ENCODE measurements around the gene WDR53. TPM values are rescaled to one million over a fixed set of nuclear protein-coding genes. Genes with fewer than 3 reads are reported as not detected.
"Not testable (repeated sequence)": the region's sequence is repeated elsewhere in the genome, so short reads cannot be mapped to it uniquely, and the experiment has no call there.

WDR53 gene
- total RNA-seq, 1 experiment from 2014 or later = 25.1 TPM

GRCh38 chr3:196559826-196560225 is 8.5 kb downstream of the WDR53 start:
- peak; percentile 66 for DNase-seq (ENCODE audit: low read depth)

- DNase-seq (ENCODE audit: low read depth) = no peak
These were observed 9.9 kb downstream of the WDR53 start for GRCh38 chr3:196558476-196558875.

DNA sequence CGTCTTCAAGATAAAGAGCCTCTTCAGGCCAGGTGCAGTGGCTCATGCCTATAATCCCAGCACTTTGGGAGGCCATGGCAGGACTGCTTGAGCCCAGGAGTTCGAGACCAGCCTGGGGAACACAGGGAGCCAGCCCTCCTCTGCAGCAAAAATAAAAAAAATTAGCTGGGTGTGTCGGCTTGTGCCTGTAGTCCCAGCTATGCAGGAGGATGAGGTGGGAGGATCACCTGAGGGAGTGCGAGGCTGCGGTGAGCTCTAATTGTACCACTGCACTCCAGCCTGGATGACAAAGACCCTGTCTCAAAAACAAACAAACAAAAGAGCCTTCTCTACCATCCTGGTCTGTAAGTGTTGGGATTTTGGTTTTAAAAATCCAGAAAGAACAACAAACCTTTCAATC is 11.1 kb downstream of the WDR53 start:
- no peak for DNase-seq (ENCODE audit: low read depth)

- DNase-seq (ENCODE audit: low read depth) = no peak
These were observed 13.1 kb downstream of the WDR53 start for GRCh38 chr3:196555295-196555694.

GRCh38 chr3:196554205-196554604 is 14.1 kb downstream of the WDR53 start:
- DNase-seq (ENCODE audit: low read depth) = no peak

- DNase-seq (ENCODE audit: low read depth) = no peak
These were observed 14.8 kb downstream of the WDR53 start for GRCh38 chr3:196553551-196553950.

- DNase-seq (ENCODE audit: low read depth) = no peak
These were observed 16.1 kb downstream of the WDR53 start for GRCh38 chr3:196552253-196552652.

- DNase-seq (ENCODE audit: low read depth) = not testable (repeated sequence)
These were observed 18.2 kb downstream of the WDR53 start for GRCh38 chr3:196550172-196550571.

DNA sequence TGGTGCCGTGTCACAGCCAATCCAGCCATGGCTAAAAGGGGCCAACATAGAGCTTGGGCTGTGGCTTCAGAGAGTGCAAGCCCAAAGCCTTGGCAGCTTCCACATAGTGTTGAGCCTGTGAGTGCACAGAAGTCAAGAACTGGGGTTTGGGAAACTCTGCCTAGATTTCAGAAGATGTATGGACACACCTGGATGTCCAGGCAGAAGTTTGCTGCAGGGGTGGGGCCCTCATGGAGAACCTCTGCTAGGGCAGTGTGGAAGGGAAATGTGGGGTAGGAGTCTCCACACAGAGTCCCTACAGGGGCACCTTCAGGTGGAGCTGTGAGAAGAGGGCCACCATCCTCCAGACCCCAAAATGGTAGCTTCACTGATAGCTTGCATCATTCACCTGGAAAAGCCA is 19.0 kb downstream of the WDR53 start:
- not testable (repeated sequence) for DNase-seq (ENCODE audit: low read depth)

DNA sequence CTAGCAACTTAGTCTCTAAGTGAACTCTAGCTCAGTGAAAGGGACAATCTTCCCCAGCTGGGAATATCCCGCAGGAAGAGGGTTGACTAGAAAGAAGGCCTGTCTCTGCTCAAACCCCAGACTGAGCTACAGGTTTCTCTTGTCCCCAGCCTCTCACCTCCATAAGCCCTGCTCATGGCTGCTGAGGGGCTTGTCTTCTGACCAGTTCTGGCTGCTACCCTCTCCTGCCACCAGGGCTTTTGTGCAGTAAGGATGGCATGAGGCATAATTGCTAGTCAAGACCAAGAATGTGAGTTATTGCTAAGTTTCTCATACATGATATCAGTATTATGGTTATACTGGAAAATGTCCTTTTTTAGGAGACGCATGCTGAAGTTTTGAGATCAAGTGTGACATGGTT is 21.3 kb downstream of the WDR53 start:
- DNase-seq (ENCODE audit: low read depth) = no peak

- DNase-seq (ENCODE audit: low read depth) = no peak
These were observed 21.8 kb downstream of the WDR53 start for GRCh38 chr3:196546537-196546936.

DNA sequence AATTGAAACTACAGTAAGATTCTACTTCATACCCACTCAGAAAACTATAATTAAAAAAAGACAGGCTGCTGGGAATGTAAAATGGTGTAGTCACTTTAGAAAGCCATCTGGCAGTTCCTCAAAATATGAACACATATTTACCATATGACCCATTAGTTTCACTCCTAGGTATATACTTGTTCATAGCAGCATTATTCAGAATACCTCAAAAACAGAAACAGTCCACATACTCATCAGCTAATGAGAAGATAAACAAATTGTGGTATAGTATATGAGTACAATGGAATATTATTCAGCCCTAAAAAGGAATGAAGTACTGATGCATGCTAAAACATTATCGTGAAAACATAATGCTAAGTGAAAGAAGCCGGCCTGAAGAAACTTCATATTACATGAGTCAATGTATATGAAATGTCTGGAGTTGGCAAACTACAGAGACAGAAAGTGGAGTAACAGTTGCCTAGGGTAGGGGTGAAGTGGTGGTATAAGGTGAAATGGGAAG is 23.8 kb downstream of the WDR53 start:
- DNase-seq (ENCODE audit: low read depth) = no peak

GRCh38 chr3:196541684-196542445 is 26.5 kb downstream of the WDR53 start:
- no peak for DNase-seq (ENCODE audit: low read depth)

- peak; percentile 53 for DNase-seq (ENCODE audit: low read depth)
These were observed 30.9 kb downstream of the WDR53 start for GRCh38 chr3:196537319-196537984.

- no peak for DNase-seq (ENCODE audit: low read depth)
These were observed 35.1 kb downstream of the WDR53 start for GRCh38 chr3:196533260-196533681.

DNA sequence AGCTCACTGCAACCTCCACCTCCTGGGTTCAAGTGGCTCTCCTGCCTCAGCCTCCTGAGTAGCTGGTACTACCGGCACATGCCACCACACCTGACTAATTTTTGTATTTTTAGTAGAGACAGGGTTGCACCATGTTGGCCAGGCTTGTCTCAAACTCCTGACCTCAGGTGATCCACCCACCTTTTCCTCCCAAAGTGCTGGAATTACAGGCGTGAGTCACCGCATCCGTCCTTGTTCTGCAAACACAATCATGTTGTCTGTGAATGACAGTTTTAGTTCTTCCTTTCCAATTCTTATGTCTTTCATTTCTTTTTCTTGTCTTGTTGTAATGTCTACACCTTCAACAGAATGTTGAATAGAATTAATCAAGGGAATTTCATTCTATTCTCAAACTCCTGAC is 36.9 kb downstream of the WDR53 start:
- DNase-seq (ENCODE audit: low read depth) = no peak

DNA sequence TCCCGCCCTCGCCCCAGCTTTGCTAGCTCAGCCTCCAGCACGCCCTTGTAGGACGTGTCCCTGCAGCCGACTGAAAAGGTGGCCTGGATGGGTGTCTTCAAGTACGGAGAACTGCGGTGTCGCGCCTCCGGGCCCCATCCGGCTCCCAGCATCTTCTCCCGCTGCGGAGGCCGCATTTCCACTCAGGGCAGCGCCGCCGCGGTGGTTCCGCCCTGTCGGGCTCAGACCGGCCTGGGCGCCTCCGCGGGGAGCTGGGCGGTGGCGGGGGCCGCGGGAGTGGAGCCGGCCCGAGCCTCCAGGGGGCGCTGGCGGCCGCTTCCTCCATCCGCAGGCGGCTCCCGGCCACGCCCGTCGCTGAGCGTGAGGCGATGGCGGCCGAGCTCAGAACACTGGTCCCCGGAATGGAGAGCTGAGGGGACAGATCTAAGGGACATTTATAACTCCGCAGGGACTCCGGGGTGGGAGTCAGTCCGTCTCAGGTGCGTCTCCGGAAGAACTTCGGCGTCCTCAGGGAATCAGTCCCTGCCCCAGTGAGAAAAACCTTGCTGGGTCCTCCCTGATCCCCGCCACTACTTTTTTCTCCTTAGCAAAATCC is 39.6 kb downstream of the WDR53 start:
- peak; percentile 80 for DNase-seq (ENCODE audit: low read depth)

GRCh38 chr3:196525141-196525540 is 43.2 kb downstream of the WDR53 start:
- no peak for DNase-seq (ENCODE audit: low read depth)

GRCh38 chr3:196524527-196524926 is 43.8 kb downstream of the WDR53 start:
- peak; percentile 37 for DNase-seq (ENCODE audit: low read depth)

- no peak for DNase-seq (ENCODE audit: low read depth)
These were observed 44.5 kb downstream of the WDR53 start for GRCh38 chr3:196523841-196524240.

DNA sequence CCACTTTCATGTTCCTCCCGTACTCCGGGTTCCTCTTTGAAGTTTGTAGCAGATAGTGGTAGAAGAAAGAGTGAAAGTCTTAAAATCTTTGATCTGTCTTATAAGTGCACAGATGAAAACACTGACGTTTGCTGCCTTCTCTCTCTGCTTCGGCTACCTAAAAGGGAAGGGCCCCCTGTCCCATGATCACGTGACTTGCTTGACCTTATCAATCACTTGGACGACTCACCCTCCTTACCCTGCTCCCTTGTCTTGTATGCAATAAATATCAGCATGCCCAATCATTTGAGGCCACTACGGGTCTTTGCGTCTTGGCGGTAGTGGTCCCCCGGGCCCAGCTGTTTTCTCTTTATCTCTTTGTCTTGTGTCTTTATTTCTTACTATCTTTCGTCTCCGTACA is 47.1 kb downstream of the WDR53 start:
- DNase-seq (ENCODE audit: low read depth) = not testable (repeated sequence)

DNA sequence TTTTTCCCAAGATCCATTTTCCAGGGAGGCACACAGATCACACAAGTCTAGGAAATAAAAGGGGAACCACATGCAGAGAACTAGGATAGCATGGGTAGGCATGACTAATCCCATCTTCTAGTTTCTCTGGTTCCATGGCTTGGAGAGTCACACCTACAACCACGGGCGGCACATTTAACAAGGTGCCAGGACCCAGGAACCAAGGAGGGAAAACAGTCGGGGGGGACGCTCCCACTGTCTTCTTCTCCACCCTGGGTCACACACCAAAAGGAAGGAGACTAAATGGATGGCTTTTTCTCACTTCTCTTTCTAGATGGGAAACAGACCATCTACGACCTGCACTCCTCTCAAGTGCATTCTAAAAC is 48.7 kb downstream of the WDR53 start:
- DNase-seq (ENCODE audit: low read depth) = no peak

Measured in HT1080 (cell line).